ENCODE results near the gene LRRC27. TPM values are rescaled to one million over a fixed set of nuclear protein-coding genes. Genes with fewer than 3 reads are reported as not detected.

Gene LRRC27
- total RNA-seq, 1 donor from 2014 or later = 9.0 TPM

GRCh38 chr10:132410779-132411532 is 79.0 kb downstream of the LRRC27 start:
- no peak for DNase-seq (ENCODE audit: low spot score)

GRCh38 chr10:132411561-132412253 is 79.7 kb downstream of the LRRC27 start:
- DNase-seq (ENCODE audit: low spot score) = no peak

- no peak for DNase-seq (ENCODE audit: low spot score)
These were observed 80.6 kb downstream of the LRRC27 start for GRCh38 chr10:132412316-132413192.

GRCh38 chr10:132413226-132414205 is 81.5 kb downstream of the LRRC27 start:
- DNase-seq (ENCODE audit: low spot score) = no peak

GRCh38 chr10:132414402-132415016 is 82.5 kb downstream of the LRRC27 start:
- DNase-seq (ENCODE audit: low spot score) = no peak

- DNase-seq (ENCODE audit: low spot score) = no peak
These were observed 83.3 kb downstream of the LRRC27 start for GRCh38 chr10:132415255-132415654.

- DNase-seq (ENCODE audit: low spot score) = no peak
These were observed 84.0 kb downstream of the LRRC27 start for GRCh38 chr10:132415956-132416355.

- DNase-seq (ENCODE audit: low spot score) = no peak
These were observed 84.7 kb downstream of the LRRC27 start for GRCh38 chr10:132416566-132417256.

- DNase-seq (ENCODE audit: low spot score) = no peak
These were observed 85.4 kb downstream of the LRRC27 start for GRCh38 chr10:132417257-132417910.

- no peak for DNase-seq (ENCODE audit: low spot score)
These were observed 86.0 kb downstream of the LRRC27 start for GRCh38 chr10:132417957-132418441.

GRCh38 chr10:132418527-132419416 is 86.8 kb downstream of the LRRC27 start:
- no peak for DNase-seq (ENCODE audit: low spot score)

GRCh38 chr10:132419538-132420468 is 87.8 kb downstream of the LRRC27 start:
- no peak for DNase-seq (ENCODE audit: low spot score)

GRCh38 chr10:132420469-132420980 is 88.5 kb downstream of the LRRC27 start:
- no peak for DNase-seq (ENCODE audit: low spot score)

- DNase-seq (ENCODE audit: low spot score) = no peak
These were observed 89.2 kb downstream of the LRRC27 start for GRCh38 chr10:132420981-132421846.

Measured in mesenteric fat pad (tissue), 1 donor.